A549 (cell line): ENCODE measurements around the gene SLC35E4. TPM values are rescaled to one million over a fixed set of nuclear protein-coding genes. Genes with fewer than 3 reads are reported as not detected.

ENCODE experiments used
- ATAC-seq, 2 experiments: fragments of 200-7000 bp in 1 of 2; fragments of >200 bp in 1 of 2; cut with Nextera tagmentation in 1 of 2; cut with Tn5 transposase in 1 of 2; 3 replicates each; pipeline versions ENCODE4 v1.8.0 to v1.9.1; 2018 to 2020; ENCODE audit warnings: mild to moderate bottlenecking in 1 of 2, moderate library complexity in 1 of 2
- CTCF ChIA-PET: fragments of 300-600 bp; sonication (Branson Sonifier 250); formaldehyde crosslinking; extraction: SDS; loops from one replicate; lab custom pipeline; 2021; ENCODE audit warnings: antibody characterized with exemption, inconsistent platforms; lab: Yijun Ruan, JAX
- POLR2A ChIA-PET: fragments of 350-600 bp; formaldehyde crosslinking; extraction: SDS; loops from one replicate; lab custom pipeline; 2021; ENCODE audit warnings: antibody characterized with exemption, inconsistent platforms; lab: Yijun Ruan, JAX
- DNase-seq, 2 experiments: peaks; one replicate each; pipeline versions ENCODE4 v3.0.0 to v3.0.0-alpha.2; 2011 to 2016; ENCODE audit warnings: low read depth in 1 of 2, low spot score in 1 of 2
- FAIRE-seq: peaks from 2 replicates; lab custom pipeline; 2011; peaks lifted over from hg19 to GRCh38; lab: Jason Lieb, UNC
- H3K27ac ChIP-seq, 2 experiments: fragments of >200 bp; sonication (Bioruptor Twin); formaldehyde crosslinking; 3 replicates each; pipeline ENCODE4 v1.5.1; 2016 to 2017
- H3K4me1 ChIP-seq: fragments of >200 bp; sonication (Bioruptor Twin); formaldehyde crosslinking; 3 replicates; pipeline ENCODE4 v1.6.1; 2016
- H3K4me2 ChIP-seq: fragments of >200 bp; sonication (Bioruptor Twin); formaldehyde crosslinking; 3 replicates; pipeline ENCODE4 v1.6.1; 2016
- H3K4me3 ChIP-seq: fragments of >200 bp; sonication (Bioruptor Twin); formaldehyde crosslinking; 3 replicates; pipeline ENCODE4 v1.5.1; 2016
- H3K9me3 ChIP-seq: fragments of >200 bp; sonication (Bioruptor Twin); formaldehyde crosslinking; 3 replicates; pipeline ENCODE4 v1.6.1; 2016
- ATOH8 ChIP-seq: fragments of 250-450 bp; sonication (Bioruptor Pico); IDR thresholded peaks from 2 replicates; pipeline ENCODE4 v1.5.0; 2020; ENCODE audit warnings: low read depth, mild to moderate bottlenecking, moderate library complexity
- BCL3 ChIP-seq: fragments of >200 bp; sonication (Bioruptor Twin); formaldehyde crosslinking; IDR thresholded peaks from 3 replicates; pipeline ENCODE4 v1.6.1; 2016
- CHD2 ChIP-seq: fragments of 150-350 bp; IDR thresholded peaks from 2 replicates; pipeline ENCODE4 v1.6.1; 2014; ENCODE audit warnings: low read length; ENCODE audit not compliant: partially characterized antibody
- EHMT2 ChIP-seq: fragments of 200-600 bp; sonication (generic); IDR thresholded peaks from 2 replicates; pipeline ENCODE4 v1.6.1; 2016; ENCODE audit warnings: antibody characterized with exemption, low read depth, mild to moderate bottlenecking, moderate library complexity
- EP300 ChIP-seq, 2 experiments: fragments of >200 bp; sonication (Bioruptor Twin); formaldehyde crosslinking; IDR thresholded peaks; 2 replicates in 1 of 2; 3 replicates in 1 of 2; pipeline ENCODE4 v1.6.1; 2016 to 2017
- FOSB ChIP-seq: fragments of 250-450 bp; sonication (Bioruptor Pico); IDR thresholded peaks from 2 replicates; pipeline ENCODE4 v1.5.0; 2020; ENCODE audit warnings: mild to moderate bottlenecking, moderate library complexity
- HDAC2 ChIP-seq: fragments of 200-600 bp; sonication (generic); IDR thresholded peaks from 2 replicates; pipeline ENCODE4 v1.6.1; 2016
- HES2 ChIP-seq: fragments of >200 bp; sonication (Bioruptor Twin); formaldehyde crosslinking; IDR thresholded peaks from 2 replicates; pipeline ENCODE4 v1.6.1; 2016
- HEYL ChIP-seq: fragments of 250-450 bp; sonication (Bioruptor Pico); IDR thresholded peaks from 2 replicates; pipeline ENCODE4 v1.8.0; 2021; ENCODE audit warnings: mild to moderate bottlenecking, moderate library complexity
- HMGXB4 ChIP-seq: fragments of 250-450 bp; sonication (Bioruptor Pico); IDR thresholded peaks from 2 replicates; pipeline ENCODE4 v1.5.0; 2021; ENCODE audit warnings: mild to moderate bottlenecking, moderate library complexity, borderline replicate concordance
- MAFK ChIP-seq: fragments of 450-650 bp; IDR thresholded peaks from 2 replicates; pipeline ENCODE4 v1.6.1; 2014; ENCODE audit not compliant: partially characterized antibody
- MAX ChIP-seq: IDR thresholded peaks from 2 replicates; pipeline ENCODE4 v1.6.1; 2012
- MYC ChIP-seq: IDR thresholded peaks from 2 replicates; pipeline ENCODE4 v1.6.1; 2012; ENCODE audit warnings: mild to moderate bottlenecking, inconsistent platforms, low read length, improper control_type of control experiment, borderline replicate concordance
- RAD21 ChIP-seq, 2 experiments: fragments of >200 bp in 1 of 2; sonication (Bioruptor Twin) in 1 of 2; formaldehyde crosslinking in 1 of 2; IDR thresholded peaks in 1 of 2; conservative IDR thresholded peaks in 1 of 2; 2 replicates in 1 of 2; 3 replicates in 1 of 2; pipeline ENCODE4 v1.6.1; 2012 to 2018; ENCODE audit warnings: inconsistent platforms in 1 of 2
- REST ChIP-seq: fragments of 200-600 bp; sonication (generic); IDR thresholded peaks from 2 replicates; pipeline ENCODE4 v1.6.1; 2016; ENCODE audit warnings: antibody characterized with exemption, mild to moderate bottlenecking, moderate library complexity
- SREBF2 ChIP-seq: fragments of 450-650 bp; IDR thresholded peaks from 2 replicates; pipeline ENCODE4 v1.6.1; 2014; ENCODE audit warnings: mild to moderate bottlenecking, moderate library complexity
- TFCP2L1 ChIP-seq: fragments of 250-450 bp; sonication (Bioruptor Pico); IDR thresholded peaks from 2 replicates; pipeline ENCODE4 v1.5.0; 2021; ENCODE audit warnings: mild to moderate bottlenecking
- USF2 ChIP-seq: fragments of 450-650 bp; IDR thresholded peaks from 2 replicates; pipeline ENCODE4 v1.6.1; 2014; ENCODE audit warnings: antibody characterized with exemption
- WGBS: methylation state at CpG from one replicate; pipeline ENCODE4 v1.1.6; 2017; ENCODE audit errors: missing lambda C conversion rate; 5-methylcytosine and 5-hydroxymethylcytosine counted together
- polyA plus RNA-seq, 4 experiments: library from polyadenylated mRNA; depleted of rRNA in 3 of 4; stranded (reverse); fragments of >200 nt; fragmentation: RNase III in 1 of 4; extraction: RNeasy Plus Mini Kit Qiagen cat#74134 plus additional on column Dnase treatment in 1 of 4; gene quantifications; 2 replicates in 3 of 4; 3 replicates in 1 of 4; pipeline ENCODE4 v1.2.3, GENCODE V29; 2011 to 2017

Gene SLC35E4
- polyA plus RNA-seq, 2 of the 4 experiments (the other 2 are of a cell fraction), result 2.0 to 3.3 TPM

GRCh38 chr22:30606455-30607299, 28.9 kb upstream of the SLC35E4 start, which contains the start of gene TCN2:
TSS of gene TCN2 (plus strand) at chr22:30607174. CDS start at chr22:30607332, 158 bp downstream.
- ChIA-PET POLR2A (interaction anchor here (0.6 to 1.0 kb wide), 5 partner anchors 13 to 182 kb away, joined by 3 to 5 read pairs (median 3); partner anchors contain the start of gene DUSP18), CTCF (interaction anchor here (0.7 to 4.0 kb wide), 16 partner anchors 9 to 543 kb away, joined by 3 to 27 read pairs (median 4); partner anchors contain the start of gene SLC35E4)
- Histone ChIP-seq H3K4me2 (peak within 1 kb of the TSS; percentile 89), H3K9me3 (no peaks in the 10 kb centered on the region), H3K4me1 (peaks cover 32% of the 10 kb centered on the region), H3K27ac (peak within 1 kb of the TSS; percentile 78 to 90), H3K4me3 (peak within 1 kb of the TSS; percentile 51)
- peak; percentile 58 to 69 for DNase-seq
- peak; percentile 83 to 84 for ATAC-seq
- FAIRE-seq, result no peak
- no peak for TF ChIP-seq EP300 (IDR thresholded peaks at IDR 0.05)
- TF ChIP-seq SREBF2, result no peak
- TF ChIP-seq HMGXB4 (CRISPR knock-in tag), result no peak
- TF ChIP-seq RAD21 (conservative IDR thresholded peaks at IDR 0.05 in 1 of 2, IDR thresholded peaks at IDR 0.05 in 1 of 2), result no peak
- TF ChIP-seq CHD2, result no peak
- TF ChIP-seq MAFK, result peak; percentile 68
- TF ChIP-seq HES2, result no peak
- TF ChIP-seq USF2, result peak; percentile 89
- peak; percentile 52 for TF ChIP-seq MAX
- TF ChIP-seq MYC, result no peak
- no peak for TF ChIP-seq FOSB
- TF ChIP-seq REST, result no peak
- WGBS, result 2% methylated on average over 18 of the region's 24 CpGs

- 95% methylated on average over 7 of the region's 7 CpGs for WGBS
- DNase-seq, result no peak
- Histone ChIP-seq H3K4me1 (peaks cover 32% of the 10 kb centered on the region), H3K27ac (peak overlapping the region; percentile 78 to 90), H3K4me3 (peak overlapping the region; percentile 51), H3K9me3 (no peaks in the 10 kb centered on the region), H3K4me2 (peak overlapping the region; percentile 89)
- FAIRE-seq, result no peak
- peak; percentile 24 to 27; a peak in 4 of 6 replicates for ATAC-seq
- CTCF ChIA-PET, result interaction anchor here (0.7 to 4.0 kb wide), 5 partner anchors 15 to 542 kb away, joined by 3 to 27 read pairs (median 7); partner anchors contain the start of gene SLC35E4
- POLR2A ChIA-PET, result interaction anchor here (0.5 to 1.0 kb wide), 3 partner anchors 60 to 208 kb away, joined by 3 to 5 read pairs (median 3); partner anchors contain the start of gene DUSP18
- TF ChIP-seq BCL3 (no peak), EHMT2 (no peak), TFCP2L1 (no peak), ATOH8 (CRISPR knock-in tag) (no peak), HDAC2 (no peak), HMGXB4 (CRISPR knock-in tag) (no peak), HEYL (CRISPR knock-in tag) (no peak)
Observed at GRCh38 chr22:30607300-30607930, 28.2 kb upstream of the SLC35E4 start.
